Rectal smooth muscle tissue (tissue), 1 donor: ENCODE measurements around the gene BMP7.
"Not testable (repeated sequence)": the region's sequence is repeated elsewhere in the genome, so short reads cannot be mapped to it uniquely, and the experiment has no call there.

Experiments
- H3K27ac ChIP-seq: one replicate; pipeline ENCODE4 v1.7.0; 2013; ENCODE audit warnings: low read depth, low read length, inconsistent platforms
- H3K27me3 ChIP-seq: one replicate; pipeline ENCODE4 v1.7.0; 2013; ENCODE audit warnings: low read length; ENCODE audit not compliant: control insufficient read depth, insufficient read depth
- H3K36me3 ChIP-seq: one replicate; pipeline ENCODE4 v1.7.0; 2013; ENCODE audit warnings: low read length; ENCODE audit not compliant: control insufficient read depth, insufficient read depth
- H3K4me1 ChIP-seq: one replicate; pipeline ENCODE4 v1.7.0; 2013; ENCODE audit warnings: low read length; ENCODE audit not compliant: control insufficient read depth, insufficient read depth
- H3K4me3 ChIP-seq: one replicate; pipeline ENCODE4 v1.7.0; 2013; ENCODE audit warnings: low read length
- H3K9ac ChIP-seq: one replicate; pipeline ENCODE4 v1.7.0; 2013; ENCODE audit warnings: low read length

Gene BMP7

GRCh38 chr20:57270204-57270984, 4.0 kb upstream of the BMP7 start:
- Histone ChIP-seq H3K4me3 (no peak overlapping the region), H3K27ac (no peak overlapping the region), H3K4me1 (no peaks in the 10 kb centered on the region), H3K27me3 (peaks cover 16% of the 10 kb centered on the region), H3K36me3 (no peaks in the 10 kb centered on the region), H3K9ac (no peak overlapping the region)

- H3K4me1 ChIP-seq: no peaks in the 10 kb centered on the region
- peaks cover 21% of the 10 kb centered on the region for H3K27me3 ChIP-seq
- no peak overlapping the region for H3K9ac ChIP-seq
- H3K36me3 ChIP-seq: no peaks in the 10 kb centered on the region
- H3K4me3 ChIP-seq: no peak overlapping the region
- H3K27ac ChIP-seq: no peak overlapping the region
Measured at GRCh38 chr20:57269148-57269984, 2.9 kb upstream of the BMP7 start.

- no peaks in the 10 kb centered on the region for H3K4me1 ChIP-seq
- peaks cover 25% of the 10 kb centered on the region for H3K27me3 ChIP-seq
- H3K27ac ChIP-seq: no peak overlapping the region
- H3K4me3 ChIP-seq: no peak overlapping the region
- no peaks in the 10 kb centered on the region for H3K36me3 ChIP-seq
- no peak overlapping the region for H3K9ac ChIP-seq
Measured at GRCh38 chr20:57268399-57269076, 2.1 kb upstream of the BMP7 start.

GRCh38 chr20:57267158-57267821, 849 bp upstream of the BMP7 start:
- Histone ChIP-seq H3K4me1 (no peaks in the 10 kb centered on the region), H3K27ac (no peak overlapping the region), H3K27me3 (peaks cover 25% of the 10 kb centered on the region), H3K9ac (no peak overlapping the region), H3K4me3 (no peak overlapping the region), H3K36me3 (no peaks in the 10 kb centered on the region)

- Histone ChIP-seq H3K27ac (no peak overlapping the region), H3K36me3 (no peaks in the 10 kb centered on the region), H3K4me3 (peak overlapping the region; percentile 33), H3K9ac (no peak overlapping the region), H3K4me1 (no peaks in the 10 kb centered on the region), H3K27me3 (peaks cover 25% of the 10 kb centered on the region)
Measured at GRCh38 chr20:57265997-57266290, 497 bp downstream of the BMP7 start.

GRCh38 chr20:57265336-57265996, 975 bp downstream of the BMP7 start:
- Histone ChIP-seq H3K4me1 (no peaks in the 10 kb centered on the region), H3K27me3 (peaks cover 25% of the 10 kb centered on the region), H3K36me3 (no peaks in the 10 kb centered on the region), H3K4me3 (peak overlapping the region; percentile 33), H3K27ac (no peak overlapping the region), H3K9ac (no peak overlapping the region)

DNA sequence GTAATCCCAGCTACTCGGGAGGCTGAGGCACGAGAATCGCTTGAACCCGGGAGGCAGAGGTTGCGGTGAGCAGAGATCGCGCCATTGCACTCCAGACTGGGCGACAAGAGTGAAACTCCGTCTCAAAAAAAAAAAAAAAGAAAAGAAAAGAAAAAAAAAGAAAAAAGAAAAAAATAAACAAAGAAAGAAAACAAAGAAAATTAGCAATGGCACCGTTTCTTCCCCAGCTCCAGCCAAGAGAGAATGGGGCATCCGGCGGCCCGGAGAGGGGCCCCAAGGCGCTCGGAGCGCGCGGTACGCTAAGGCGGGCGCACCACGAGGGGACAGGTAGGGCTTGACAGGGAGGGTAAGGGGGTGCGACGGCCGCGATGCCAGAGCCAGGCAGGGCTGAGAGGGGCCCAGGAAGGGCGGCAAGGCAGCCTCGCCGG, 1.5 kb downstream of the BMP7 start:
- H3K9ac ChIP-seq, H3K4me1 ChIP-seq, H3K27ac ChIP-seq, H3K36me3 ChIP-seq: not testable (repeated sequence)
- Histone ChIP-seq H3K4me3 (peak overlapping the region; percentile 27), H3K27me3 (peaks cover 25% of the 10 kb centered on the region)

DNA sequence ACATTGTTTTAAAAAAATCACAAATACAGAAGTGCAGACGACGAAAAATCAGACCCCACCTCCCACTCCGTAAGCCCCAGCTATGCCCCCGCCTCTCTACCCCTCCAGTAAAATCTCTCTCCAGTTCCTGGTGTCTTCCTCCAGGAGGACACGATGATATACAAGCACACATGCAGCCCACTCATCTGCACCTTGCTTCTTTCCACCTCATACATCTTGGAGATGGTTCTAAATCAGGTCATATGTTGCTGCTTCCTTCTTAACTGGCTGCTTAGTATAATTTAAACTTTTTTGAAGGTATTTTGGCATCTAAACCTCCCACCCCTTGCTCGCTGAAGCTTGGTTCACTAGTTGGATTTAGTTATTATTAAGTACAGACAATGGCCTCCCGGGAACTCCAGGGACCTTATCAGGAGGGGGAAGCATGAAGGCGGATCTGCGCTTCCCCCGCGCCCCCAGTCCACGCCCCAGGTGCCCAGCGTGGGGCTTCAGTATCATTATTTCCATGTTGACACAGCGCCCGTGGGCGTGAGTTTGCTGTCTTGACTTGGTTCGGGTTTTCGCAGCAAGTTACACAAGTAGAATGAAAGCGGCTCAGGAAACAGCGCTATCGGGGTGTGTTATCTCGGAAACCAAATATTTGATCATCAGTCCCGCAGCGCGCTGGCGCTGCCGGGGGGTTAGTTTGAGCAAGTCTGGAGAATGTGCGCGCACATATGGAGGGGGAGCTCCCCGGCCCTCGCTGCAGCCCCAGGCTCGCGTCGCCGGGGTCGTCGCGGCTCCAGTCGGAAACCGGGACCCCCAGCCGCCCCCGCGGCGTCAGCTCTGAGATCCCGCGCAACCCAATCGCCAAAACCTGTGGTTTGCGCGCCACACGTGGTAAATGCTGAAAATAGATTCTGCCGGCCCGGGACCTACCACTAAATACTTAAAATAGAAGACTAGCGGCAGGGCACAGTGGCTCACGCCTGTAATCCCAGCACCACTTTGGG, 2.3 kb downstream of the BMP7 start:
- Histone ChIP-seq H3K9ac (no peak overlapping the region), H3K4me1 (no peaks in the 10 kb centered on the region), H3K27ac (no peak overlapping the region), H3K36me3 (no peaks in the 10 kb centered on the region), H3K27me3 (peaks cover 25% of the 10 kb centered on the region), H3K4me3 (no peak overlapping the region)

GRCh38 chr20:57262784-57263609, 3.4 kb downstream of the BMP7 start:
- Histone ChIP-seq H3K27ac (no peak overlapping the region), H3K36me3 (no peaks in the 10 kb centered on the region), H3K4me3 (no peak overlapping the region), H3K4me1 (no peaks in the 10 kb centered on the region), H3K9ac (no peak overlapping the region), H3K27me3 (peaks cover 23% of the 10 kb centered on the region)

DNA sequence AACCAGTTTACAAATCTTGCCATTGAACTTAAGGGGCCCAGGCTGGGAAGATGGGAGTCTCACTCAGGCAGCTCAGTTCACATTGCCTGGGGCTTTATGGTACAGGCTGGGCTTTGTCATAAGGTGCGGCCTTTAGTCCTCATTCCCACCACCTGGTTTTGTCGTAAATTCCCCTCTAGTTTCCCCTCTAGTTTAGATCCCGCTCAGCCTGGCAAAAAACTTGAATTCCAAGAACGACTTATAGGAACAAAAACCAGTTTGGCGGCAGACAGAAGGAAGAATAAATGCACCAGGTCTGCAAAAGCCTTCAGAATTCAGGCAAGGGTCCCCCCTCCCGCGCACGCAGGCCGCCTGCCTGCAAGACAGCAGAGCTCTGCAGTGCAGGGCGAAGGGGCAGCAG, 4.1 kb downstream of the BMP7 start:
- no peaks in the 10 kb centered on the region for H3K4me1 ChIP-seq
- no peak overlapping the region for H3K4me3 ChIP-seq

More for the DNA sequence above, 4.1 kb downstream of the BMP7 start:
- Histone ChIP-seq H3K9ac (no peak overlapping the region), H3K36me3 (no peaks in the 10 kb centered on the region), H3K27me3 (peaks cover 20% of the 10 kb centered on the region), H3K27ac (no peak overlapping the region)
